Mucosa of stomach (tissue), 1 donor: ENCODE measurements around the gene STAT5A.

Experiments used
- H3K27me3 ChIP-seq: one replicate; pipeline ENCODE4 v1.7.0; 2013; ENCODE audit warnings: mild to moderate bottlenecking, low read length; ENCODE audit not compliant: control insufficient read depth, insufficient read depth
- H3K36me3 ChIP-seq: one replicate; pipeline ENCODE4 v1.7.0; 2013; ENCODE audit warnings: low read length; ENCODE audit not compliant: control insufficient read depth, insufficient read depth
- H3K4me1 ChIP-seq: one replicate; pipeline ENCODE4 v1.7.0; 2013; ENCODE audit warnings: mild to moderate bottlenecking, low read length; ENCODE audit not compliant: control insufficient read depth, insufficient read depth
- H3K4me3 ChIP-seq: one replicate; pipeline ENCODE4 v1.7.0; 2013; ENCODE audit warnings: low read length
- H3K9ac ChIP-seq: one replicate; pipeline ENCODE4 v1.7.0; 2013; ENCODE audit warnings: mild to moderate bottlenecking, low read length, moderate library complexity
- H3K9me3 ChIP-seq: one replicate; pipeline ENCODE4 v1.7.0; 2013; ENCODE audit warnings: mild to moderate bottlenecking, low read length, moderate library complexity; ENCODE audit not compliant: control insufficient read depth
- donor health status: Pancreatic carcinoma.

Gene STAT5A

GRCh38 chr17:42334677-42335076 lies 46.4 kb downstream of the STAT5A start:
- H3K4me1 ChIP-seq, result no peaks in the 10 kb centered on the region
- H3K4me3 ChIP-seq, result no peak overlapping the region
- no peaks in the 10 kb centered on the region for H3K9me3 ChIP-seq
- no peaks in the 10 kb centered on the region for H3K27me3 ChIP-seq
- H3K36me3 ChIP-seq, result peaks cover 9% of the 10 kb centered on the region
- no peak overlapping the region for H3K9ac ChIP-seq

DNA sequence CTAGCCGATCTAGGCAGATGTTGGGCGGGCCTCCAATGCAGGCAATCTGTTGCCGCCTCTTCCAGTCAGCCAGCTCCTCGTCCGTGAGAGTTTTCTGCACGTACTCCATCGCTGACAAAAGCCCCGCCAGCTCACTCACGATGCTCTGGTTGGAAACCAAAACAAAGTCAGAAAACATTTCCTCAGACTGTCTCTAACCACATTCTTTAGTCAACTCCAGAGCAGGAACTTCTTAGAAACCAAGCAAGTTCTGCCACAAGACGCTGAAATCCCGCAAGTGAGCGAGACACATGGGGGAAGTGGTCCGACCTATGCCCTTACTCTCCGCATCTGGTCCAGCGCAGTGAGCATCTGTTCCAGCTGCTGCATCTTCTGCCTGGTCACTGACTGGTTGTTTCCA lies 49.1 kb downstream of the STAT5A start:
- peaks cover 9% of the 10 kb centered on the region for H3K36me3 ChIP-seq
- H3K4me1 ChIP-seq, result no peaks in the 10 kb centered on the region
- no peaks in the 10 kb centered on the region for H3K9me3 ChIP-seq
- H3K27me3 ChIP-seq, result no peaks in the 10 kb centered on the region
- no peak overlapping the region for H3K9ac ChIP-seq
- H3K4me3 ChIP-seq, result no peak overlapping the region

DNA sequence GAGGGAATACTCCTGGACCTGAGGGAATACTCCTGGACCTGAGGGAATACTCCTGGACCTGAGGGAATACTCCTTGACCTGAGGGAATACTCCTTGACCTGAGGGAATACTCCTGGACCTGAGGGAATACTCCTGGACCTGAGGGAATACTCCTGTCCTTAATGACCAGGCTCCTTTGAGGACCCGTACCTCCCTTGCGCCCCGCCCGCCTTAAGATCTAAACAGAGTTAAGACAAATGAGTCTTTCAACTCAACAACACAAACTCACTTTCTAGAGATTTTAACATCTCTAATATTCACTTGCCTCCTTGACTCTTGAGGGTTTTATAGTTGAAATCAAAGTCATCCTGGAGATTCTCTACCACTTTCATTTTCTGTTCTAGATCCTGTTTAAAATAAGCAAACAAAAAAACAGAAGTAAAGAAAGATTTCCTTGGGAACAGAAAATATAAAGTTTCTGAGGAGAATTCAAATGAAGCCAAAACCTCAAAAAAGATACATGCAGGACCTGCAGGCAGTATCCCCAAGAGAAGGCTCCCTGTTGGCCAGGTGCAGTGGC lies 50.2 kb downstream of the STAT5A start:
- H3K4me3 ChIP-seq, result no peak overlapping the region
- H3K27me3 ChIP-seq, result no peaks in the 10 kb centered on the region
- H3K9me3 ChIP-seq, result no peaks in the 10 kb centered on the region
- no peaks in the 10 kb centered on the region for H3K4me1 ChIP-seq
- H3K36me3 ChIP-seq, result peaks cover 9% of the 10 kb centered on the region
- H3K9ac ChIP-seq, result no peak overlapping the region

- H3K27me3 ChIP-seq, result no peaks in the 10 kb centered on the region
- H3K36me3 ChIP-seq, result peaks cover 4% of the 10 kb centered on the region
Observed at GRCh38 chr17:42339221-42339620, 50.9 kb downstream of the STAT5A start.

DNA sequence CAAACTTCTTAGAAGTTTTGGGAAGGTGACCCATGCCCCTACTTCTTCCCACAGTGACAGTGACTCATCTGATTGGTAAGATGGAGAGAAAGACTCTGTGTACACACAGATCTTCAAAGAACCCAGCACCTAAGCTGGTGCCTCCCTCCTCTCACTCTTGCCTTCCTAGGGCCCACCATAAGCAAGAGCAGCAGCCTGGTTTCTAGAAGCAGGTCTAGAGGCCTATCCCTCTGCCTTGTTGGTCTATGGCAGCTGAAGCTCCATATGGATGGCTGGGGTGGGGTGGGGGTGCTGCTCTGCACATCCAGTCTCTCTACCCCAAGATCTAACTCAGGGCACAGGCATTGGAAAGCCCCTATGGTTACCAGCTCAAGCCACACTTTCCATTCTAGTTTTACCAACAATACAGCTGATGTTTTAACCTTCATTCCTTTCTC lies 52.4 kb downstream of the STAT5A start:
- H3K27me3 ChIP-seq, result no peaks in the 10 kb centered on the region
- no peak overlapping the region for H3K9ac ChIP-seq
- no peak overlapping the region for H3K4me3 ChIP-seq
- peaks cover 4% of the 10 kb centered on the region for H3K36me3 ChIP-seq
- no peaks in the 10 kb centered on the region for H3K9me3 ChIP-seq
- H3K4me1 ChIP-seq, result no peaks in the 10 kb centered on the region

More at GRCh38 chr17:42339221-42339620, 50.9 kb downstream of the STAT5A start:
- H3K4me3 ChIP-seq, result no peak overlapping the region
- H3K9ac ChIP-seq, result no peak overlapping the region
- no peaks in the 10 kb centered on the region for H3K9me3 ChIP-seq
- H3K4me1 ChIP-seq, result no peaks in the 10 kb centered on the region

DNA sequence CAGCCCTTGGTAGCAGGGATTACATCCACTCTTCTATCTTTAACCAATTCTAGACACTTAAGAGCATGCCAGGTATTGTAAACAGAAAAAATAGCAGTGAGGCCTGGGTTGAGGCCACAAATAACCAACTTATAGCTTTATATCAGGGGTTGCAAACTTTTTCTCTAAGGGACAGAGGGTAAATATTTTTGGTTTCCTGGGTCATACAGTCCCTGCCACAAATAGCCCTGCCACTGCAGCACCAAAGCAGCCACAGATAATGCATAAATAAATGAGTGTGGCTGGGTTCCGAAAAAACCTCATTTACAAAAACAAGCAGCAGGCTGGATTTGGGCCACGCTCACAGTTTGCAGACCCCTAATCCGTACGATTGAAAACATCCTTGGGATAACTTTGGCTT lies 53.3 kb downstream of the STAT5A start:
- Histone ChIP-seq H3K36me3 (peaks cover 13% of the 10 kb centered on the region), H3K27me3 (no peaks in the 10 kb centered on the region), H3K4me1 (no peaks in the 10 kb centered on the region), H3K9me3 (no peaks in the 10 kb centered on the region), H3K4me3 (no peak overlapping the region), H3K9ac (no peak overlapping the region)

DNA sequence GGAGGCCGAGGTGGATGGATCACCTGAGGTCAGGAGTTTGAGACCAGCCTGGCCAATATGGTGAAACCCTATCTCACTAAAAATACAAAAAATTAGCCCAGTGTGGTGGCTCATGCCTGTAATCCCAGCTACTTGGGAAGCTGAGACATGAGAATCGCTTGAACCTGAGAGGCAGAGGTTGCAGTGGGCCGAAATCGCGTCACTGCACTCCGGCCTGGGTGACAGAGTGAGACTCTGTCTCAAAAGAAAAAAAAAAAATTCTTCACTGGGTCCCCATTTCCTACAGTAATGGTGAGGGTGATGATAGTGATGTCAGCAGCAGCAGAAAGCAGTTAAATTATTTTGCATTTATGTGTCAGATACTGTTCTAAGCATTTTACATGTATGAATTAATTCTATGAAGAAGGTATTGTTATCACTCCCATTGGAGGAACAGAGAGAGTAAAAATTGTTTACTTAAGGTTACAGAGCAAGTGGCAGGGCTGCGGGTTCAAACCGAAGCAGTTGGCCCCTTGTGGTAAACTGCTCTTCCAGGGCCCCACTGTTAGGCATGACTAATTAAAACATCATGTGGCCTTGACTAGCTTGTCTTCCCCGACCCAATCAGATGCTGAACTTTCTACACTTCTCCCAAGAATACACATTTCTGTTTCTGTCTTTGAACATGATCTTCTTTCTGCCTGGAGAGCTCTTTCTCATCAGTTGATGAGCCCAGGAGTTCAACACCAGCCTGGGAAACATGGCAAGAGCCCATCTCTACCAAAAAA lies 54.1 kb downstream of the STAT5A start:
- Histone ChIP-seq H3K4me1 (no peaks in the 10 kb centered on the region), H3K9ac (no peak overlapping the region), H3K27me3 (no peaks in the 10 kb centered on the region), H3K9me3 (no peaks in the 10 kb centered on the region), H3K36me3 (peaks cover 14% of the 10 kb centered on the region), H3K4me3 (no peak overlapping the region)

DNA sequence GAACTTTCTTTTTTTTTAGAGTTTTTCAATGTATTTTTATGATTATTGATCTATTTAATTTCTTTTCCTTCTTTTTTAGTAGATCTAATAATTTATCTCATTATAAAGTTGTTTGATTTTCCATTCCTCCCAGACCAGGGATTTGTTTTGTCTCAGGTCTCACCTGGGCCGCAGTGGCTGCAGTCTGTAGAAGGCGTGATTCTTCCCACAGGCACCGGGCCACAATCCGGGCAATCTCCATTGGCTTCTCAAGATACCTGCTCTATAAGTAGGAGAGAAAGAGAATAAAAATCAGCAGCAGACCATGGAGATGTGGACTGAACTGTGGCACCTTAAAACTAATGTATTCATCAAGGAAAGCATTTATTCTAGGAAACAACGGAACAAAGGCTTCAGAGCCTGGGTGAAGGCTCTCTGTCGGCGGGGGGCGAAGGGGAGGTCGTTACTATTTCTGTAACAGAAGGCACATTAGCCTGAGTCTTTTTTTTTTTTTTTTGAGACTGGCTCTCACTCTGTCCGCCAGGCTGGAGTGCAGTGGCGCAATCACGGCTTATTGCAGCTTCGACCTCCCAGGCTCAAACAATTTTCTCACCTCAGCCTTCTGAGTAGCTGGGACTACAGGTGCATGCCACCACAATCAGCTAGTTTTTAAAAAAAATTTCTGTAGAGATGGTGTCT lies 57.2 kb downstream of the STAT5A start:
- no peak overlapping the region for H3K9ac ChIP-seq
- no peaks in the 10 kb centered on the region for H3K4me1 ChIP-seq
- H3K27me3 ChIP-seq, result no peaks in the 10 kb centered on the region
- no peaks in the 10 kb centered on the region for H3K9me3 ChIP-seq
- H3K36me3 ChIP-seq, result peaks cover 9% of the 10 kb centered on the region
- no peak overlapping the region for H3K4me3 ChIP-seq

DNA sequence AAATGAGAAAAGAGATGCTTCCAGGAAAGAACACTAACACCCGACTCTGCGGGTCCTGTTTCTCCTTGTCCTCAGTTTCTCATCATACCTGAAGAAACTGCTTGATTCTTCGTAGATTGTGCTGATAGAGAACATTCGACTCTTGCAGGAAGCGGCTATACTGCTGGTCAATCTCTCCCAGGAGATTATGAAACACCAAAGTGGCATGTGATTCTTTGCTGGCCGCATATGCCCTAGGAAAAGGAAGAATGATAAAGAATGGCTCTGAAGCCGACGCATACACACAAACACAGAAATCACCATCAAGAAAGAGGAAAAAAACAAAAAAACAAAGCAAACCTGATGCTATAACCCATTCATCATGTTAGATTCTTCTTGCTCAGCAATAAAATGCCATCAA lies 58.2 kb downstream of the STAT5A start:
- H3K4me1 ChIP-seq, result no peaks in the 10 kb centered on the region
- H3K9ac ChIP-seq, result no peak overlapping the region
- H3K27me3 ChIP-seq, result no peaks in the 10 kb centered on the region
- H3K36me3 ChIP-seq, result peaks cover 9% of the 10 kb centered on the region
- no peaks in the 10 kb centered on the region for H3K9me3 ChIP-seq
- no peak overlapping the region for H3K4me3 ChIP-seq

DNA sequence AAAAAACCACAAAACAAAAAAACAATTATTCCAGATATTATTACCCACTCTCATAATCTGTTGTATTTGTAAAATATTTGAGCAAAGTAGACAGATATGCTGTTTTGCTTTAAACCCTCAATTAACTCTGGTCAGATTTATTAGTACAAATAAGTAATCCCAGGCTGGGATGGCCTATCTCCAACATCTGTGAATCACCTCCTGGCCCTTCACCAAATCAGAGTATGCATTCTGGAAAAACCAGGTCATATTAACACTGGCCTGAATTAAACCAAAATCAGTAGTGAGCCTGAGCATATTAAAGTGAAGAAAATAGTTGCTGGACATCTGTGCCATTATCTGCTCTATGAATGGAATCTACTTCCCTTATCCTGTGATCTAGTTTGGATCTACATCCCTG lies 58.9 kb downstream of the STAT5A start:
- H3K27me3 ChIP-seq, result no peaks in the 10 kb centered on the region
- peaks cover 9% of the 10 kb centered on the region for H3K36me3 ChIP-seq
- H3K9me3 ChIP-seq, result no peaks in the 10 kb centered on the region
- no peak overlapping the region for H3K9ac ChIP-seq
- no peak overlapping the region for H3K4me3 ChIP-seq
- H3K4me1 ChIP-seq, result no peaks in the 10 kb centered on the region

- Histone ChIP-seq H3K9ac (no peak overlapping the region), H3K36me3 (peaks cover 9% of the 10 kb centered on the region), H3K4me3 (no peak overlapping the region), H3K9me3 (no peaks in the 10 kb centered on the region), H3K27me3 (no peaks in the 10 kb centered on the region), H3K4me1 (no peaks in the 10 kb centered on the region)
Observed at GRCh38 chr17:42347606-42348005, 59.3 kb downstream of the STAT5A start.

DNA sequence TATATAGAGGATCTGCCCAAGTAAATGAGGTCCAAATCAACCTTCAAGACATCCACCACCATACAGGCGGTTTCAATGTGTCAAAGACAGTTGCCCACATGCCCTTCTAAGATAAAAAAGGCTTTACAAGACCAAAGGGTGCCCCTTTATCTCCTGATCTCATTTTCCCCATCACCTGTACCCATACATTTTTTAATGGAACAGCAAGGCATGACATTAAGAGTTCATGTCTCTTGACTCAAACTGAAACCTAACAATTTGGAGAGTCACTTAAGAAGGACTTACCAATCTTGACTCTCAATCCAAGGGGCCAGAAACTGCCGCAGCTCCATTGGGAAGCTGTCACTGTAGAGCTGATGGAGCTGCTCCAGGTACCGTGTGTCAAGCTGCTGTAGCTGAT lies 59.8 kb downstream of the STAT5A start:
- Histone ChIP-seq H3K27me3 (no peaks in the 10 kb centered on the region), H3K4me1 (no peaks in the 10 kb centered on the region), H3K4me3 (no peak overlapping the region), H3K36me3 (peaks cover 9% of the 10 kb centered on the region), H3K9ac (no peak overlapping the region), H3K9me3 (no peaks in the 10 kb centered on the region)
